Esophagus muscularis mucosa (tissue), 4 donors: ENCODE results near the gene ATCAY. TPM values are rescaled to one million over a fixed set of nuclear protein-coding genes. Genes with fewer than 3 reads are reported as not detected.
A peak's percentile ranks its signal among the peaks of the same experiment; 100 is the strongest.
"Not testable (repeated sequence)": the region's sequence is repeated elsewhere in the genome, so short reads cannot be mapped to it uniquely, and the experiment has no call there.

Experiments used
- DNase-seq: peaks from one replicate; pipeline ENCODE4 v3.0.0-alpha.2; 2017; ENCODE audit errors: extremely low spot score
- H3K27ac ChIP-seq, 4 donors: fragments of 200-600 bp; sonication (generic); replicated peaks in 1 of 4; 1 replicate in 3 of 4; 2 replicates in 1 of 4; pipeline ENCODE4 v1.5.1; 2016 to 2019; ENCODE audit warnings: mild to moderate bottlenecking in 1 of 4
- H3K27me3 ChIP-seq, 4 donors: fragments of 200-600 bp; sonication (generic); one replicate each; pipeline versions ENCODE4 v1.5.1 to v1.6.0; 2016 to 2019
- H3K36me3 ChIP-seq, 4 donors: fragments of 200-600 bp; sonication (generic); one replicate each; pipeline ENCODE4 v1.5.1; 2016 to 2019
- H3K4me1 ChIP-seq, 4 donors: fragments of 200-600 bp; sonication (generic); one replicate each; pipeline ENCODE4 v1.5.1; 2016 to 2019
- H3K4me3 ChIP-seq, 4 donors: fragments of 200-600 bp; sonication (generic); 1 replicate in 2 of 4; 2 replicates in 2 of 4; pipeline ENCODE4 v1.5.1; 2016 to 2019; ENCODE audit warnings: mild to moderate bottlenecking in 4 of 4, moderate library complexity in 1 of 4
- H3K9me3 ChIP-seq, 4 donors: fragments of 200-600 bp; sonication (generic); 1 replicate in 3 of 4; 2 replicates in 1 of 4; pipeline ENCODE4 v1.5.1; 2016 to 2019
- CTCF ChIP-seq, 3 experiments: fragments of 200-600 bp in 2 of 3; fragments of 450-650 bp in 1 of 3; sonication (generic) in 2 of 3; IDR thresholded peaks; one replicate each; pipeline ENCODE4 v1.5.1; 2017 to 2019; ENCODE audit warnings: antibody characterized with exemption in 3 of 3, mild to moderate bottlenecking in 2 of 3, moderate library complexity in 1 of 3
- EP300 ChIP-seq: sonication (generic); formaldehyde crosslinking; IDR thresholded peaks from one replicate; pipeline ENCODE4 v1.6.1; 2017; ENCODE audit warnings: antibody characterized with exemption
- POLR2A ChIP-seq: fragments of 450-650 bp; IDR thresholded peaks from one replicate; pipeline ENCODE4 v1.6.1; 2017; ENCODE audit warnings: antibody characterized with exemption, moderate library complexity, mild to moderate bottlenecking, low read depth
- POLR2AphosphoS5 ChIP-seq, 2 donors: sonication (generic); formaldehyde crosslinking; IDR thresholded peaks; one replicate each; pipeline ENCODE4 v1.6.1; 2017; ENCODE audit warnings: antibody characterized with exemption in 2 of 2
- whole genome bisulfite sequencing: methylation state at CpG from one replicate; pipeline ENCODE4 v1.1.5; 2018; 5-methylcytosine and 5-hydroxymethylcytosine counted together
- intact Hi-C: fragments of 100-400 bp; cut with DNase I; formaldehyde crosslinking; loops from one replicate; pipeline ENCODE4 v1.15.1; 2023
- total RNA-seq, 4 donors: library from RNA; depleted of rRNA; stranded (reverse); fragments of >200 nt; gene quantifications; one replicate each; pipeline versions ENCODE4 v1.1.0 to v1.2.1, GENCODE V29; 2016

The ATCAY gene
- total RNA-seq, 4 donors from 2014 or later = 0.42 to 1.3 (median 0.82) TPM

GRCh38 chr19:3949997-3950859, 69.7 kb downstream of the ATCAY start:
- Histone ChIP-seq H3K27me3 (no peaks in the 10 kb centered on the region), H3K4me1 (peaks cover 28 to 68% (median 55%) of the 10 kb centered on the region in 4 donors), H3K4me3 (peak overlapping the region; percentile 41 to 50 (median 47)), H3K36me3 (peaks cover 0 to 3% (median 1%) of the 10 kb centered on the region in 4 donors), H3K9me3 (no peaks in the 10 kb centered on the region), H3K27ac (peak overlapping the region; percentile 88 to 91 (median 88))
- no peak for TF ChIP-seq CTCF (IDR thresholded peaks at IDR 0.05)
- no peak for TF ChIP-seq EP300
- no peak for TF ChIP-seq POLR2A
- TF ChIP-seq POLR2AphosphoS5 (IDR thresholded peaks at IDR 0.05) = no peak
- WGBS = 48% methylated on average over 15 of the region's 20 CpGs
- DNase-seq = no peak
- intact Hi-C loops = no loop called here

- intact Hi-C loops = no loop called here
- Histone ChIP-seq H3K4me3 (peak overlapping the region; percentile 41 to 50 (median 47)), H3K9me3 (no peaks in the 10 kb centered on the region), H3K4me1 (peaks cover 28 to 70% (median 60%) of the 10 kb centered on the region in 4 donors), H3K36me3 (peaks cover 0 to 12% (median 7%) of the 10 kb centered on the region in 4 donors), H3K27ac (peak overlapping the region; percentile 88 to 91 (median 88)), H3K27me3 (no peaks in the 10 kb centered on the region)
- no peak for DNase-seq
- WGBS = 32% methylated on average over 23 of the region's 41 CpGs
- TF ChIP-seq CTCF (IDR thresholded peaks at IDR 0.05) (no peak), POLR2AphosphoS5 (IDR thresholded peaks at IDR 0.05) (peak; percentile 67 to 69), POLR2A (no peak), EP300 (no peak)
These were observed 70.7 kb downstream of the ATCAY start for GRCh38 chr19:3950871-3951861.

GRCh38 chr19:3952755-3953276, 72.3 kb downstream of the ATCAY start:
- intact Hi-C loops, H3K9me3 ChIP-seq, H3K4me3 ChIP-seq, DNase-seq, H3K27me3 ChIP-seq: not testable (repeated sequence)
- peak in 1 of 2 donors; percentile 12 for TF ChIP-seq POLR2AphosphoS5 (IDR thresholded peaks at IDR 0.05)
- WGBS = 79% methylated on average over 9 of the region's 9 CpGs
- Histone ChIP-seq H3K27ac (peak overlapping the region; percentile 88 to 91 (median 88)), H3K4me1 (peaks cover 28 to 75% (median 60%) of the 10 kb centered on the region in 4 donors), H3K36me3 (peaks cover 2 to 26% (median 21%) of the 10 kb centered on the region in 4 donors)

GRCh38 chr19:3954107-3954506, 73.6 kb downstream of the ATCAY start:
- DNase-seq = no peak
- Histone ChIP-seq H3K27ac (peak overlapping the region; percentile 88 to 91 (median 88)), H3K9me3 (no peaks in the 10 kb centered on the region), H3K27me3 (no peaks in the 10 kb centered on the region), H3K36me3 (peaks cover 15 to 39% (median 34%) of the 10 kb centered on the region in 4 donors), H3K4me3 (no peak overlapping the region), H3K4me1 (peaks cover 28 to 82% (median 63%) of the 10 kb centered on the region in 4 donors)
- intact Hi-C loops = no loop called here
- 60% methylated on average over 12 of the region's 12 CpGs for WGBS
- no peak for TF ChIP-seq POLR2A
- TF ChIP-seq POLR2AphosphoS5 (IDR thresholded peaks at IDR 0.05) = peak; percentile 18 to 36

GRCh38 chr19:3955276-3955675, 74.8 kb downstream of the ATCAY start:
- 83% methylated on average over 13 of the region's 13 CpGs for WGBS
- intact Hi-C loops, H3K4me3 ChIP-seq, DNase-seq, H3K27me3 ChIP-seq, H3K9me3 ChIP-seq: not testable (repeated sequence)
- Histone ChIP-seq H3K4me1 (peaks cover 28 to 73% (median 56%) of the 10 kb centered on the region in 4 donors), H3K27ac (peak overlapping the region; percentile 88 to 91 (median 88)), H3K36me3 (peaks cover 26 to 51% (median 45%) of the 10 kb centered on the region in 4 donors)
